Liver (tissue), 9 donors: ENCODE data around the gene CD55. TPM values are rescaled to one million over a fixed set of nuclear protein-coding genes. Genes with fewer than 3 reads are reported as not detected.

ENCODE experiments used
- DNase-seq: peaks from one replicate; pipeline ENCODE4 v3.0.0-alpha.2; 2017; ENCODE audit warnings: low spot score
- H3K27ac ChIP-seq, 2 donors: one replicate each; pipeline ENCODE4 v1.7.0; 2013; ENCODE audit warnings: inconsistent platforms in 2 of 2, low read length in 2 of 2, control low read depth in 1 of 2, low read depth in 1 of 2, mild to moderate bottlenecking in 1 of 2
- H3K27me3 ChIP-seq, 4 donors: one replicate each; pipeline versions ENCODE4 v1.6.1 to v1.7.0; 2013; ENCODE audit warnings: low read length in 3 of 4, inconsistent platforms in 1 of 4, mild to moderate bottlenecking in 1 of 4, moderate library complexity in 1 of 4; ENCODE audit not compliant: control insufficient read depth in 4 of 4, insufficient read depth in 4 of 4
- H3K36me3 ChIP-seq, 4 donors: one replicate each; pipeline versions ENCODE4 v1.6.1 to v1.7.0; 2013; ENCODE audit warnings: low read length in 3 of 4, mild to moderate bottlenecking in 3 of 4, low read depth in 1 of 4, moderate library complexity in 1 of 4; ENCODE audit not compliant: control insufficient read depth in 4 of 4, insufficient read depth in 3 of 4
- H3K4me1 ChIP-seq, 4 donors: one replicate each; pipeline versions ENCODE4 v1.6.1 to v1.7.0; 2013; ENCODE audit warnings: low read length in 3 of 4, mild to moderate bottlenecking in 3 of 4, moderate library complexity in 1 of 4; ENCODE audit not compliant: control insufficient read depth in 4 of 4, insufficient read depth in 4 of 4
- H3K4me3 ChIP-seq, 3 donors: one replicate each; pipeline versions ENCODE4 v1.6.1 to v1.7.0; 2013; ENCODE audit warnings: low read length in 3 of 3, control low read depth in 1 of 3, low read depth in 1 of 3, mild to moderate bottlenecking in 1 of 3
- H3K9ac ChIP-seq, 2 donors: one replicate each; pipeline ENCODE4 v1.7.0; 2013; ENCODE audit warnings: low read length in 2 of 2, mild to moderate bottlenecking in 2 of 2, moderate library complexity in 2 of 2, control low read depth in 1 of 2, low read depth in 1 of 2
- H3K9me3 ChIP-seq, 4 donors: one replicate each; pipeline versions ENCODE4 v1.6.1 to v1.7.0; 2013; ENCODE audit warnings: low read length in 3 of 4; ENCODE audit not compliant: control insufficient read depth in 4 of 4
- ATF3 ChIP-seq: IDR thresholded peaks from 2 replicates; pipeline ENCODE4 v1.6.1; 2016; ENCODE audit warnings: antibody characterized with exemption
- CTCF ChIP-seq: fragments of 150-350 bp; IDR thresholded peaks from 2 replicates; pipeline ENCODE4 v1.5.1; 2017; ENCODE audit warnings: improper control_type of control experiment, low read depth, low read length; ENCODE audit not compliant: missing input control
- FOXA1 ChIP-seq: IDR thresholded peaks from 2 replicates; pipeline ENCODE4 v1.6.1; 2016; ENCODE audit warnings: antibody characterized with exemption
- JUND ChIP-seq, 2 donors: IDR thresholded peaks; 2 replicates each; pipeline ENCODE4 v1.6.1; 2016; ENCODE audit warnings: antibody characterized with exemption in 2 of 2
- RAD21 ChIP-seq, 2 donors: IDR thresholded peaks; 2 replicates each; pipeline ENCODE4 v1.6.1; 2016; ENCODE audit warnings: antibody characterized with exemption in 2 of 2, mild to moderate bottlenecking in 2 of 2
- REST ChIP-seq: IDR thresholded peaks from 2 replicates; pipeline ENCODE4 v1.6.1; 2016; ENCODE audit warnings: antibody characterized with exemption, mild to moderate bottlenecking
- RXRA ChIP-seq, 2 donors: IDR thresholded peaks; 2 replicates each; pipeline ENCODE4 v1.6.1; 2017 to 2018; ENCODE audit warnings: antibody characterized with exemption in 2 of 2, mild to moderate bottlenecking in 1 of 2
- YY1 ChIP-seq: IDR thresholded peaks from 2 replicates; pipeline ENCODE4 v1.6.1; 2016; ENCODE audit warnings: antibody characterized with exemption, mild to moderate bottlenecking
- WGBS: extraction: QIAGEN DNeasy Blood & Tissue Kit; methylation state at CpG from one replicate; pipeline ENCODE4 v1.1.7; 2013; 5-methylcytosine and 5-hydroxymethylcytosine counted together
- polyA plus RNA-seq, 2 donors: library from polyadenylated mRNA; stranded (reverse) in 1 of 2; unstranded in 1 of 2; fragments of 200-250 nt in 1 of 2; fragments of >200 nt in 1 of 2; fragmentation: Nextera tagmentation in 1 of 2; extraction: Ambion mirVana in 1 of 2; gene quantifications; one replicate each; pipeline versions ENCODE4 v1.2.1 to v1.2.3, GENCODE V29; 2013 to 2015
- total RNA-seq, 2 donors: library from RNA; depleted of rRNA; stranded (reverse); fragments of >200 nt; gene quantifications; one replicate each; pipeline ENCODE4 v1.2.3, GENCODE V29; 2014
- donor health status: healthy.
- donor health status: healthy.
- donor health status: healthy.
- donor health status: healthy.
- donor health status: healthy.

CD55 gene
- total and polyA plus RNA-seq, 4 donors: 11.0 to 27.6 (median 12.6) TPM

- peak; percentile 46 for DNase-seq
- 4% methylated on average over 37 of the region's 37 CpGs for WGBS
- Histone ChIP-seq H3K27me3 (no peaks in the 10 kb centered on the region), H3K36me3 (peaks cover 0 to 10% (median 6%) of the 10 kb centered on the region in 4 donors), H3K4me1 (peaks cover 2 to 15% (median 4%) of the 10 kb centered on the region in 4 donors), H3K27ac (peak overlapping the region; percentile 83 to 87), H3K9ac (peak overlapping the region; percentile 49 to 82), H3K4me3 (peak overlapping the region; percentile 59 to 78 (median 77)), H3K9me3 (no peaks in the 10 kb centered on the region)
- no peak for TF ChIP-seq FOXA1
- no peak for TF ChIP-seq ATF3
- peak in 1 of 2 donors; percentile 4 for TF ChIP-seq RAD21 (IDR thresholded peaks at IDR 0.05)
- no peak for TF ChIP-seq YY1
Observed at GRCh38 chr1:207321790-207322645, 540 bp downstream of the CD55 start.

- 67% methylated on average over 5 of the region's 5 CpGs for WGBS
- Histone ChIP-seq H3K4me3 (no peak overlapping the region), H3K9me3 (no peaks in the 10 kb centered on the region)
Observed at GRCh38 chr1:207323425-207324225, 2.1 kb downstream of the CD55 start.

GRCh38 chr1:207328004-207328403 lies 6.5 kb downstream of the CD55 start:
- Histone ChIP-seq H3K4me1 (peaks cover 0 to 7% (median 2%) of the 10 kb centered on the region in 4 donors), H3K27me3 (no peaks in the 10 kb centered on the region), H3K4me3 (no peak overlapping the region), H3K36me3 (peaks cover 2 to 30% (median 12%) of the 10 kb centered on the region in 4 donors), H3K27ac (no peak overlapping the region), H3K9me3 (peaks cover 0 to under 1% (median 0%) of the 10 kb centered on the region in 4 donors), H3K9ac (no peak overlapping the region)
- no peak for DNase-seq
- TF ChIP-seq RXRA (IDR thresholded peaks at IDR 0.05) (no peak), REST (no peak), ATF3 (no peak), FOXA1 (no peak)

More at GRCh38 chr1:207323425-207324225, 2.1 kb downstream of the CD55 start:
- H3K9ac ChIP-seq: peak overlapping the region in 1 of 2 donors; percentile 23
- no peak for TF ChIP-seq JUND (IDR thresholded peaks at IDR 0.05)
- no peak for TF ChIP-seq CTCF
- H3K27me3 ChIP-seq: no peaks in the 10 kb centered on the region
- DNase-seq: no peak
- H3K36me3 ChIP-seq: peaks cover 2 to 14% (median 10%) of the 10 kb centered on the region in 4 donors
- H3K4me1 ChIP-seq: peaks cover 2 to 19% (median 5%) of the 10 kb centered on the region in 4 donors
- H3K27ac ChIP-seq: no peak overlapping the region
